SK-N-SH treated with all-trans-retinoic acid at 6 μM for 48 hours (cell line): ENCODE data around the gene SOD3.

Experiments used
- ATAC-seq: fragments of 200-7000 bp; cut with Tn5 transposase; 3 replicates; pipeline ENCODE4 v1.9.1; 2020; ENCODE audit warnings: mild to moderate bottlenecking, moderate library complexity
- ARNTL ChIP-seq: fragments of 450-650 bp; formaldehyde crosslinking; IDR thresholded peaks from 2 replicates; pipeline ENCODE4 v1.5.0; 2020; ENCODE audit warnings: low read depth, mild to moderate bottlenecking, moderate library complexity, borderline replicate concordance
- BACH2 ChIP-seq: fragments of 250-450 bp; sonication (Bioruptor Pico); IDR thresholded peaks from 2 replicates; pipeline ENCODE4 v1.9.0; 2021; ENCODE audit warnings: mild to moderate bottlenecking, borderline replicate concordance
- CSDC2 ChIP-seq: fragments of 250-450 bp; sonication (Bioruptor Pico); IDR thresholded peaks from 2 replicates; pipeline ENCODE4 v1.5.0; 2020; ENCODE audit warnings: mild to moderate bottlenecking, moderate library complexity
- CSRNP3 ChIP-seq: fragments of 250-450 bp; sonication (Bioruptor Pico); IDR thresholded peaks from 2 replicates; pipeline ENCODE4 v1.5.1; 2021; ENCODE audit warnings: mild to moderate bottlenecking, moderate library complexity
- ESRRG ChIP-seq: fragments of 250-450 bp; sonication (Bioruptor Pico); IDR thresholded peaks from 2 replicates; pipeline ENCODE4 v1.6.1; 2021; ENCODE audit warnings: mild to moderate bottlenecking
- ISL1 ChIP-seq: fragments of 250-450 bp; sonication (Bioruptor Pico); IDR thresholded peaks from 2 replicates; pipeline ENCODE4 v2.1.2; 2022; ENCODE audit warnings: mild to moderate bottlenecking, moderate library complexity
- OSR1 ChIP-seq: fragments of 250-450 bp; sonication (Bioruptor Pico); IDR thresholded peaks from 2 replicates; pipeline ENCODE4 v1.8.0; 2022; ENCODE audit warnings: moderate library complexity, mild to moderate bottlenecking, inconsistent platforms
- PATZ1 ChIP-seq: fragments of 250-450 bp; sonication (Bioruptor Pico); IDR thresholded peaks from 2 replicates; pipeline ENCODE4 v1.8.0; 2020; ENCODE audit warnings: mild to moderate bottlenecking, moderate library complexity, borderline replicate concordance
- POU6F1 ChIP-seq: fragments of 250-450 bp; sonication (Bioruptor Pico); IDR thresholded peaks from 2 replicates; pipeline ENCODE4 v1.8.0; 2021; ENCODE audit warnings: low read depth, mild to moderate bottlenecking, moderate library complexity, borderline replicate concordance
- PPARA ChIP-seq: fragments of 250-450 bp; sonication (Bioruptor Pico); IDR thresholded peaks from 2 replicates; pipeline ENCODE4 v1.5.0; 2020; ENCODE audit warnings: mild to moderate bottlenecking, borderline replicate concordance
- SNAI2 ChIP-seq: fragments of 250-450 bp; sonication (Bioruptor Pico); IDR thresholded peaks from 2 replicates; pipeline ENCODE4 v1.5.0; 2020; ENCODE audit warnings: mild to moderate bottlenecking, moderate library complexity
- TCF4 ChIP-seq: fragments of 250-450 bp; sonication (Bioruptor Pico); IDR thresholded peaks from 2 replicates; pipeline ENCODE4 v1.8.0; 2021; ENCODE audit warnings: mild to moderate bottlenecking, moderate library complexity, borderline replicate concordance
- TOX ChIP-seq: fragments of 250-450 bp; sonication (Bioruptor Pico); IDR thresholded peaks from 2 replicates; pipeline ENCODE4 v1.8.0; 2021; ENCODE audit warnings: mild to moderate bottlenecking, moderate library complexity, borderline replicate concordance
- TSHZ2 ChIP-seq: fragments of 250-450 bp; sonication (Bioruptor Pico); IDR thresholded peaks from 2 replicates; pipeline ENCODE4 v1.5.0; 2020; ENCODE audit warnings: mild to moderate bottlenecking, moderate library complexity
- ZC3H10 ChIP-seq: fragments of 250-450 bp; sonication (Bioruptor Pico); IDR thresholded peaks from 2 replicates; pipeline ENCODE4 v1.5.1; 2021; ENCODE audit warnings: mild to moderate bottlenecking, moderate library complexity
- ZFP3 ChIP-seq: fragments of 250-450 bp; sonication (Bioruptor Pico); IDR thresholded peaks from 2 replicates; pipeline ENCODE4 v1.5.0; 2020; ENCODE audit warnings: mild to moderate bottlenecking, moderate library complexity
- ZFP30 ChIP-seq: fragments of 450-650 bp; formaldehyde crosslinking; IDR thresholded peaks from 2 replicates; pipeline ENCODE4 v1.5.0; 2022; ENCODE audit warnings: mild to moderate bottlenecking, moderate library complexity
- ZNF565 ChIP-seq: fragments of 450-650 bp; formaldehyde crosslinking; conservative IDR thresholded peaks from 2 replicates; pipeline ENCODE4 v1.5.0; 2020; ENCODE audit warnings: low read depth, mild to moderate bottlenecking, moderate library complexity
- ZNF8 ChIP-seq: fragments of 450-650 bp; formaldehyde crosslinking; IDR thresholded peaks from 2 replicates; pipeline ENCODE4 v1.5.0; 2020; ENCODE audit warnings: mild to moderate bottlenecking, moderate library complexity

Gene SOD3

GRCh38 chr4:24806206-24806990 lies 11.0 kb downstream of the SOD3 start:
- TF ChIP-seq CSRNP3 (no peak), ESRRG (CRISPR knock-in tag) (no peak), SNAI2 (no peak), ZNF8 (CRISPR knock-in tag) (no peak), TOX (CRISPR knock-in tag) (no peak), ZNF565 (no peak), ZFP3 (no peak), ARNTL (CRISPR knock-in tag) (no peak), ZFP30 (no peak), POU6F1 (CRISPR knock-in tag) (no peak), OSR1 (CRISPR knock-in tag) (no peak), BACH2 (CRISPR knock-in tag) (no peak), ISL1 (CRISPR knock-in tag) (no peak), PATZ1 (no peak), PPARA (CRISPR knock-in tag) (no peak), TSHZ2 (CRISPR knock-in tag) (no peak), ZC3H10 (no peak)
- ATAC-seq, result no peak

GRCh38 chr4:24807611-24808010 lies 12.2 kb downstream of the SOD3 start:
- no peak for ATAC-seq
- TF ChIP-seq CSRNP3, result no peak
- no peak for TF ChIP-seq SNAI2
- TF ChIP-seq ZNF8 (CRISPR knock-in tag), result no peak
- no peak for TF ChIP-seq PATZ1
- no peak for TF ChIP-seq ESRRG (CRISPR knock-in tag)
- no peak for TF ChIP-seq ZNF565
- no peak for TF ChIP-seq TCF4 (CRISPR knock-in tag)
- TF ChIP-seq CSDC2 (CRISPR knock-in tag), result no peak
